T-helper 2 cell treated with Interferon-gamma antibody and Interleukin-4, amounts not matched to agents 5 μg/mL and 100 μg/mL, for 36 hours (primary cell): Measurements from ENCODE around the gene HMGA1.
"Not testable (repeated sequence)": the region's sequence is repeated elsewhere in the genome, so short reads cannot be mapped to it uniquely, and the experiment has no call there.

Experiments used
- DNase-seq: peaks from one replicate; pipeline ENCODE4 v3.0.0; 2021; ENCODE audit warnings: low spot score
- H3K27ac Mint-ChIP-seq: one replicate; pipeline ENCODE4 v1.8.0; 2021; ENCODE audit warnings: mild to moderate bottlenecking, mixed read lengths
- H3K27me3 Mint-ChIP-seq: one replicate; pipeline ENCODE4 v1.8.0; 2021; ENCODE audit warnings: low read depth, mixed read lengths
- H3K36me3 Mint-ChIP-seq: one replicate; pipeline ENCODE4 v1.8.0; 2021; ENCODE audit warnings: low read depth, mixed read lengths
- H3K4me1 Mint-ChIP-seq: one replicate; pipeline ENCODE4 v1.8.0; 2021; ENCODE audit warnings: low read depth, mixed read lengths
- H3K4me3 Mint-ChIP-seq: one replicate; pipeline ENCODE4 v1.8.0; 2022; ENCODE audit warnings: mild to moderate bottlenecking, moderate library complexity, mixed read lengths
- H3K9me3 Mint-ChIP-seq: one replicate; pipeline ENCODE4 v1.8.0; 2021; ENCODE audit warnings: mixed read lengths

HMGA1 gene

GRCh38 chr6:34248198-34248726 lies 11.6 kb downstream of the HMGA1 start:
- Mint-ChIP-seq H3K4me1 (peaks cover 36% of the 10 kb centered on the region), H3K4me3 (peak overlapping the region; percentile 95), H3K27ac (peak overlapping the region; percentile 97), H3K9me3 (no peaks in the 10 kb centered on the region), H3K27me3 (peaks cover 5% of the 10 kb centered on the region), H3K36me3 (peaks cover 13% of the 10 kb centered on the region)
- peak; percentile 46 for DNase-seq

GRCh38 chr6:34248727-34249468 lies 12.2 kb downstream of the HMGA1 start, which contains the start of gene SMIM29:
SMIM29 (minus strand) TSS chr6:34249006; CDS start chr6:34247791, 1,215 bp downstream.
- peak; percentile 97 for DNase-seq
- H3K27me3 Mint-ChIP-seq: peaks cover 5% of the 10 kb centered on the region
- H3K4me1 Mint-ChIP-seq: peaks cover 31% of the 10 kb centered on the region
- no peaks in the 10 kb centered on the region for H3K9me3 Mint-ChIP-seq
- H3K27ac Mint-ChIP-seq: peak within 1 kb of the TSS; percentile 97
- peaks cover 8% of the 10 kb centered on the region for H3K36me3 Mint-ChIP-seq
- peak within 1 kb of the TSS; percentile 95 for H3K4me3 Mint-ChIP-seq

GRCh38 chr6:34249469-34250261 lies 13.0 kb downstream of the HMGA1 start:
- H3K36me3 Mint-ChIP-seq: peaks cover 8% of the 10 kb centered on the region
- peaks cover 5% of the 10 kb centered on the region for H3K27me3 Mint-ChIP-seq
- H3K4me3 Mint-ChIP-seq: peak overlapping the region; percentile 95
- DNase-seq: no peak
- H3K9me3 Mint-ChIP-seq: no peaks in the 10 kb centered on the region
- peak overlapping the region; percentile 85 for H3K27ac Mint-ChIP-seq
- H3K4me1 Mint-ChIP-seq: peaks cover 29% of the 10 kb centered on the region

GRCh38 chr6:34252395-34252794 lies 15.7 kb downstream of the HMGA1 start:
- H3K27me3 Mint-ChIP-seq, H3K9me3 Mint-ChIP-seq, H3K36me3 Mint-ChIP-seq, DNase-seq, H3K27ac Mint-ChIP-seq, H3K4me3 Mint-ChIP-seq: not testable (repeated sequence)
- H3K4me1 Mint-ChIP-seq: peaks cover 21% of the 10 kb centered on the region

- no peaks in the 10 kb centered on the region for H3K9me3 Mint-ChIP-seq
- no peak for DNase-seq
- H3K27me3 Mint-ChIP-seq: no peaks in the 10 kb centered on the region
- H3K4me3 Mint-ChIP-seq: no peak overlapping the region
- H3K27ac Mint-ChIP-seq: no peak overlapping the region
- no peaks in the 10 kb centered on the region for H3K36me3 Mint-ChIP-seq
- H3K4me1 Mint-ChIP-seq: no peaks in the 10 kb centered on the region
Measured at GRCh38 chr6:34259529-34260069, 22.9 kb downstream of the HMGA1 start.

- Mint-ChIP-seq H3K27me3 (no peaks in the 10 kb centered on the region), H3K27ac (no peak overlapping the region), H3K9me3 (peaks cover 5% of the 10 kb centered on the region), H3K36me3 (no peaks in the 10 kb centered on the region), H3K4me3 (no peak overlapping the region), H3K4me1 (no peaks in the 10 kb centered on the region)
- no peak for DNase-seq
Measured at GRCh38 chr6:34260576-34261267, 24.0 kb downstream of the HMGA1 start.

- not testable (repeated sequence) for H3K36me3 Mint-ChIP-seq, H3K27ac Mint-ChIP-seq, H3K4me1 Mint-ChIP-seq, H3K9me3 Mint-ChIP-seq, H3K4me3 Mint-ChIP-seq, DNase-seq, H3K27me3 Mint-ChIP-seq
Measured at GRCh38 chr6:34263484-34263883, 26.8 kb downstream of the HMGA1 start.

- DNase-seq: no peak
- H3K4me1 Mint-ChIP-seq: no peaks in the 10 kb centered on the region
- peaks cover 5% of the 10 kb centered on the region for H3K9me3 Mint-ChIP-seq
- H3K36me3 Mint-ChIP-seq: no peaks in the 10 kb centered on the region
- H3K27ac Mint-ChIP-seq: no peak overlapping the region
- no peaks in the 10 kb centered on the region for H3K27me3 Mint-ChIP-seq
- no peak overlapping the region for H3K4me3 Mint-ChIP-seq
Measured at GRCh38 chr6:34267746-34268145, 31.1 kb downstream of the HMGA1 start.

- H3K27ac Mint-ChIP-seq, DNase-seq, H3K4me1 Mint-ChIP-seq, H3K4me3 Mint-ChIP-seq, H3K27me3 Mint-ChIP-seq, H3K36me3 Mint-ChIP-seq, H3K9me3 Mint-ChIP-seq: not testable (repeated sequence)
Measured at GRCh38 chr6:34269132-34269531, 32.5 kb downstream of the HMGA1 start.

GRCh38 chr6:34269658-34270341 lies 33.1 kb downstream of the HMGA1 start:
- not testable (repeated sequence) for H3K4me1 Mint-ChIP-seq, H3K27me3 Mint-ChIP-seq

GRCh38 chr6:34272013-34272926 lies 35.6 kb downstream of the HMGA1 start:
- Mint-ChIP-seq H3K4me3 (no peak overlapping the region), H3K27ac (no peak overlapping the region), H3K36me3 (no peaks in the 10 kb centered on the region), H3K9me3 (no peaks in the 10 kb centered on the region), H3K27me3 (no peaks in the 10 kb centered on the region), H3K4me1 (no peaks in the 10 kb centered on the region)
- no peak for DNase-seq

More at GRCh38 chr6:34269658-34270341, 33.1 kb downstream of the HMGA1 start:
- not testable (repeated sequence) for H3K27ac Mint-ChIP-seq, H3K9me3 Mint-ChIP-seq, H3K4me3 Mint-ChIP-seq, DNase-seq, H3K36me3 Mint-ChIP-seq

- no peak for DNase-seq
- Mint-ChIP-seq H3K36me3 (no peaks in the 10 kb centered on the region), H3K27ac (no peak overlapping the region), H3K27me3 (no peaks in the 10 kb centered on the region), H3K9me3 (no peaks in the 10 kb centered on the region), H3K4me3 (no peak overlapping the region), H3K4me1 (no peaks in the 10 kb centered on the region)
Measured at GRCh38 chr6:34273242-34273805, 36.7 kb downstream of the HMGA1 start.
